ENCODE measurements around the gene TRAF3IP1. TPM values are rescaled to one million over a fixed set of nuclear protein-coding genes. Genes with fewer than 3 reads are reported as not detected.
"Not testable (repeated sequence)": the region's sequence is repeated elsewhere in the genome, so short reads cannot be mapped to it uniquely, and the experiment has no call there.

Gene TRAF3IP1
- polyA plus RNA-seq, 3 donors, result 1.2 to 1.5 (median 1.5) TPM

- no peak overlapping the region for H3K9ac ChIP-seq (ENCODE audit: insufficient read depth, low read length, poor library complexity, severe bottlenecking)
- no peak overlapping the region for H3K27ac ChIP-seq (ENCODE audit: low read depth in 1 of 2, low read length in 2 of 2)
- peaks cover 0 to 4% (median 0%) of the 10 kb centered on the region in 3 donors for H3K27me3 Mint-ChIP-seq (ENCODE audit: low read depth in 3 of 3)
- TF ChIP-seq, protein P1, sequence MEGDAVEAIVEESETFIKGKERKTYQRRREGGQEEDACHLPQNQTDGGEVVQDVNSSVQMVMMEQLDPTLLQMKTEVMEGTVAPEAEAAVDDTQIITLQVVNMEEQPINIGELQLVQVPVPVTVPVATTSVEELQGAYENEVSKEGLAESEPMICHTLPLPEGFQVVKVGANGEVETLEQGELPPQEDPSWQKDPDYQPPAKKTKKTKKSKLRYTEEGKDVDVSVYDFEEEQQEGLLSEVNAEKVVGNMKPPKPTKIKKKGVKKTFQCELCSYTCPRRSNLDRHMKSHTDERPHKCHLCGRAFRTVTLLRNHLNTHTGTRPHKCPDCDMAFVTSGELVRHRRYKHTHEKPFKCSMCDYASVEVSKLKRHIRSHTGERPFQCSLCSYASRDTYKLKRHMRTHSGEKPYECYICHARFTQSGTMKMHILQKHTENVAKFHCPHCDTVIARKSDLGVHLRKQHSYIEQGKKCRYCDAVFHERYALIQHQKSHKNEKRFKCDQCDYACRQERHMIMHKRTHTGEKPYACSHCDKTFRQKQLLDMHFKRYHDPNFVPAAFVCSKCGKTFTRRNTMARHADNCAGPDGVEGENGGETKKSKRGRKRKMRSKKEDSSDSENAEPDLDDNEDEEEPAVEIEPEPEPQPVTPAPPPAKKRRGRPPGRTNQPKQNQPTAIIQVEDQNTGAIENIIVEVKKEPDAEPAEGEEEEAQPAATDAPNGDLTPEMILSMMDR (IDR thresholded peaks at IDR 0.05), result peak; percentile 80
- H3K36me3 ChIP-seq (replicated peaks in 1 of 2; ENCODE audit: control insufficient read depth in 1 of 2, insufficient read depth in 2 of 2, low read length in 2 of 2), result no peaks in the 10 kb centered on the region
- H4K20me1 ChIP-seq (ENCODE audit: insufficient read depth, low read length), result no peaks in the 10 kb centered on the region
- peak; percentile 73 to 77 (median 76) for DNase-seq
- H3K27me3 ChIP-seq (ENCODE audit: control insufficient read depth in 2 of 2, insufficient read depth in 2 of 2, low read length in 2 of 2), result no peaks in the 10 kb centered on the region
- H2AFZ ChIP-seq (ENCODE audit: insufficient read depth, low read depth, low read length, poor library complexity, severe bottlenecking), result no peak overlapping the region
- no peak overlapping the region for H3K4me3 ChIP-seq (replicated peaks in 1 of 3; ENCODE audit: low read depth in 2 of 3, low read length in 3 of 3)
- no peaks in the 10 kb centered on the region for H3K9me3 ChIP-seq (replicated peaks in 1 of 2; ENCODE audit: control insufficient read depth in 1 of 2, insufficient read depth in 1 of 2, low read length in 2 of 2)
- H3K4me1 ChIP-seq (ENCODE audit: control insufficient read depth in 1 of 2, insufficient read depth in 2 of 2, low read length in 2 of 2), result peaks cover 16 to 18% of the 10 kb centered on the region in 2 donors
- intact Hi-C loops (cut with micrococcal nuclease), result loop anchor here (2.0 to 5.0 kb wide), 3 partner anchors 36 to 92 kb away; partner anchors contain the start of gene ASB1 (in 1 of the 2)
- H3K27ac Mint-ChIP-seq, result no peak overlapping the region
- peak overlapping the region; percentile 21 for H3K4me2 ChIP-seq (replicated peaks; ENCODE audit: extremely low read depth, low read length, poor library complexity, severe bottlenecking)
- 31% methylated on average over 9 of the region's 10 CpGs for WGBS (ENCODE audit: insufficient coverage)
- no peaks in the 10 kb centered on the region for H3K79me2 ChIP-seq (ENCODE audit: insufficient read depth, low read length)
- peak overlapping the region; percentile 11 to 79 for H3K4me3 Mint-ChIP-seq
- H3K4me1 Mint-ChIP-seq, result peaks cover 42% of the 10 kb centered on the region
- H3K9me3 Mint-ChIP-seq, result peaks cover 0 to 5% (median 3%) of the 10 kb centered on the region in 7 donors
- H3K36me3 Mint-ChIP-seq, result peaks cover 0 to 3% of the 10 kb centered on the region in 2 donors
Observed at GRCh38 chr2:238370823-238371372, 50.6 kb downstream of the TRAF3IP1 start.

DNA sequence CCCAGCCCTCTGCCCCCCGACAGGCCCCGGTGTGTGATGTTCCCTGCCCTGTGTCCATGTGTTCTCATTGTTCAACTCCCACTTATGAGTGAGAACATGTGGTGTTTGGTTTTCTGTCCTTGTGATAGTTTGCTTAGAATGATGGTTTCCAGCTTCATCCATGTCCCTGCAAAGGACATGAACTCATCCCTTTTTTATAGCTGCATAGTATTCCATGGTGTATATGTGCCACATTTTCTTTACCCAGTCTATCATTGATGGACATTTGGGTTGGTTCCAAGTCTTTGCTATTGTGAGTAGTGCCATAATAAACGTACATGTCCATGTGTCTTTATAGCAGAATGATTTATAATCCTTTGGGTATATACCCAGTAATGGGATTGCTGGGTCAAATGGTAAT lies 52.0 kb downstream of the TRAF3IP1 start:
- H3K27me3 Mint-ChIP-seq (ENCODE audit: low read depth in 3 of 3); H3K9me3 ChIP-seq (replicated peaks in 1 of 2; ENCODE audit: control insufficient read depth in 1 of 2, insufficient read depth in 1 of 2, low read length in 2 of 2); H2AFZ ChIP-seq (ENCODE audit: insufficient read depth, low read depth, low read length, poor library complexity, severe bottlenecking); H3K4me3 Mint-ChIP-seq; H3K4me2 ChIP-seq (replicated peaks; ENCODE audit: extremely low read depth, low read length, poor library complexity, severe bottlenecking); H3K36me3 Mint-ChIP-seq; H4K20me1 ChIP-seq (ENCODE audit: insufficient read depth, low read length); H3K27ac Mint-ChIP-seq; H3K36me3 ChIP-seq (replicated peaks in 1 of 2; ENCODE audit: control insufficient read depth in 1 of 2, insufficient read depth in 2 of 2, low read length in 2 of 2); H3K9ac ChIP-seq (ENCODE audit: insufficient read depth, low read length, poor library complexity, severe bottlenecking); H3K27ac ChIP-seq (ENCODE audit: low read depth in 1 of 2, low read length in 2 of 2); H3K27me3 ChIP-seq (ENCODE audit: control insufficient read depth in 2 of 2, insufficient read depth in 2 of 2, low read length in 2 of 2); H3K79me2 ChIP-seq (ENCODE audit: insufficient read depth, low read length); H3K4me3 ChIP-seq (replicated peaks in 1 of 3; ENCODE audit: low read depth in 2 of 3, low read length in 3 of 3); H3K9me3 Mint-ChIP-seq; DNase-seq: not testable (repeated sequence)
- H3K4me1 Mint-ChIP-seq, result peaks cover 54% of the 10 kb centered on the region
- peaks cover 29 to 31% of the 10 kb centered on the region in 2 donors for H3K4me1 ChIP-seq (ENCODE audit: control insufficient read depth in 1 of 2, insufficient read depth in 2 of 2, low read length in 2 of 2)
- WGBS (ENCODE audit: insufficient coverage), result no CpG with 5 or more reads among the region's 3 CpGs
- intact Hi-C loops (cut with micrococcal nuclease), result loop anchor here in 1 of 2 donors (5.0 kb wide), 1 partner anchor 35 kb away; no protein-coding TSS in a partner anchor

All from CD14-positive monocyte (primary cell).